Measurements from ENCODE around the gene SCN9A. TPM values are rescaled to one million over a fixed set of nuclear protein-coding genes. Genes with fewer than 3 reads are reported as not detected.

The SCN9A gene
- total and polyA plus RNA-seq, 2 of the 8 experiments (the other 6 are each of a cell fraction or from before 2014, with no cell fraction given) = 1.6 to 6.2 TPM

GRCh38 chr2:166329465-166329864 lies 46.3 kb downstream of the SCN9A start:
- no peaks in the 10 kb centered on the region for H3K23me2 ChIP-seq (ENCODE audit: low read depth, low read length)
- H3K79me1 ChIP-seq (ENCODE audit: low read depth, low read length) = no peaks in the 10 kb centered on the region
- H3K9me3 ChIP-seq (ENCODE audit: insufficient read depth in 2 of 2, low read depth in 1 of 2, low read length in 1 of 2) = no peaks in the 10 kb centered on the region
- H3K14ac ChIP-seq (ENCODE audit: insufficient read length) = no peak overlapping the region
- H2BK5ac ChIP-seq (ENCODE audit: low read depth, low read length) = no peak overlapping the region
- no peak overlapping the region for H2BK20ac ChIP-seq (ENCODE audit: low read length)
- ChIA-PET POLR2A (ENCODE audit: partially characterized antibody) (no interaction called here), CTCF (ENCODE audit: partially characterized antibody) (no interaction called here)
- no peak overlapping the region for H3K27ac ChIP-seq (ENCODE audit: low read depth, low read length)
- FAIRE-seq (no peak), DNase-seq (ENCODE audit: low read depth in 1 of 2, low spot score in 2 of 2) (no peak)
- H3K79me2 ChIP-seq (ENCODE audit: control insufficient read depth in 1 of 2, insufficient read depth in 2 of 2, low read length in 2 of 2) = no peaks in the 10 kb centered on the region
- no peak overlapping the region for H3K4me2 ChIP-seq (ENCODE audit: insufficient read depth in 1 of 2, low read depth in 2 of 2, low read length in 2 of 2)
- H4K5ac ChIP-seq (ENCODE audit: insufficient read length, low read depth, low read length) = no peak overlapping the region
- no peak overlapping the region for H3K18ac ChIP-seq (ENCODE audit: extremely low read depth, low read length)
- H4K91ac ChIP-seq (replicated peaks; ENCODE audit: insufficient read length, low read length) = no peak overlapping the region
- no peak overlapping the region for H3K56ac ChIP-seq (replicated peaks; ENCODE audit: insufficient read length, low read depth, low read length)
- no peaks in the 10 kb centered on the region for H3K27me3 ChIP-seq (replicated peaks in 1 of 4; ENCODE audit: control insufficient read depth in 3 of 4, extremely low read depth in 1 of 4, insufficient read depth in 3 of 4, low read length in 3 of 4)
- no peak overlapping the region for H4K8ac ChIP-seq (ENCODE audit: extremely low read depth, insufficient read depth, low read length)
- H2AFZ ChIP-seq (ENCODE audit: low read length) = no peak overlapping the region
- no peak overlapping the region for H2AK5ac ChIP-seq (ENCODE audit: low read depth, low read length)
- H3K4me1 ChIP-seq (replicated peaks in 1 of 4; ENCODE audit: control insufficient read depth in 3 of 4, insufficient read depth in 4 of 4, low read length in 3 of 4) = no peaks in the 10 kb centered on the region
- no peaks in the 10 kb centered on the region for H3K36me3 ChIP-seq (ENCODE audit: control insufficient read depth in 2 of 4, insufficient read depth in 4 of 4, low read length in 3 of 4)
- no peak overlapping the region for H2BK12ac ChIP-seq (ENCODE audit: low read depth, low read length)
- no peak overlapping the region for H3K9ac ChIP-seq (replicated peaks in 1 of 4; ENCODE audit: extremely low read depth in 1 of 4, low read depth in 3 of 4, low read length in 3 of 4)
- H4K20me1 ChIP-seq (replicated peaks in 1 of 2; ENCODE audit: control insufficient read depth in 1 of 2, insufficient read depth in 2 of 2, low read length in 2 of 2) = no peaks in the 10 kb centered on the region
- no peak overlapping the region for H2BK15ac ChIP-seq (ENCODE audit: low read length)
- H2BK120ac ChIP-seq (replicated peaks; ENCODE audit: low read depth, low read length) = no peak overlapping the region
- H3K4ac ChIP-seq (replicated peaks; ENCODE audit: insufficient read length, low read depth, low read length) = no peak overlapping the region
- H3K23ac ChIP-seq (ENCODE audit: insufficient read length) = no peak overlapping the region
- no peak overlapping the region for H3K4me3 ChIP-seq (ENCODE audit: extremely low read depth in 1 of 4, insufficient read depth in 2 of 4, low read depth in 3 of 4, low read length in 4 of 4)
- TF ChIP-seq ASH2L (IDR thresholded peaks at IDR 0.05; ENCODE audit: low read length) = no peak
- no peak for TF ChIP-seq KDM5A (IDR thresholded peaks at IDR 0.05; ENCODE audit: low read length)
- TF ChIP-seq EGR1 (IDR thresholded peaks at IDR 0.05; ENCODE audit: borderline replicate concordance, low read depth, low read length) = no peak
- no peak for TF ChIP-seq POLR2AphosphoS5 (IDR thresholded peaks at IDR 0.05; ENCODE audit: low read depth, low read length)
- no peak for TF ChIP-seq TAF7 (optimal IDR thresholded peaks at IDR 0.05; ENCODE audit: borderline replicate concordance, low read depth, low read length)
- no peak for TF ChIP-seq HDAC2 (IDR thresholded peaks at IDR 0.05; ENCODE audit: borderline replicate concordance in 1 of 2, low read depth in 2 of 2, low read length in 2 of 2)
- TF ChIP-seq TBP (IDR thresholded peaks at IDR 0.05; ENCODE audit: low read depth, low read length) = no peak
- TF ChIP-seq TCF12 (IDR thresholded peaks at IDR 0.05; ENCODE audit: low read depth, low read length) = no peak
- TF ChIP-seq BRCA1 (IDR thresholded peaks at IDR 0.05; ENCODE audit: low read depth, low read length) = no peak
- TF ChIP-seq JUN (IDR thresholded peaks at IDR 0.05; ENCODE audit: low read depth, low read length) = no peak
- no peak for TF ChIP-seq EZH2 (IDR thresholded peaks at IDR 0.05; ENCODE audit: low read depth, low read length, severe bottlenecking)
- no peak for TF ChIP-seq NRF1 (IDR thresholded peaks at IDR 0.05; ENCODE audit: low read depth, low read length)
- TF ChIP-seq GABPA (IDR thresholded peaks at IDR 0.05; ENCODE audit: borderline replicate concordance, insufficient read depth, low read length) = no peak
- no peak for TF ChIP-seq HDAC6 (IDR thresholded peaks at IDR 0.05; ENCODE audit: low read depth, low read length)
- TF ChIP-seq MAX (IDR thresholded peaks at IDR 0.05) = no peak

Measured in H1 (cell line).